Measurements from ENCODE around the gene MID1IP1. TPM values are rescaled to one million over a fixed set of nuclear protein-coding genes. Genes with fewer than 3 reads are reported as not detected.

The MID1IP1 gene
- total and polyA plus RNA-seq, 7 donors, result 11.0 to 129 (median 91.2) TPM

DNA sequence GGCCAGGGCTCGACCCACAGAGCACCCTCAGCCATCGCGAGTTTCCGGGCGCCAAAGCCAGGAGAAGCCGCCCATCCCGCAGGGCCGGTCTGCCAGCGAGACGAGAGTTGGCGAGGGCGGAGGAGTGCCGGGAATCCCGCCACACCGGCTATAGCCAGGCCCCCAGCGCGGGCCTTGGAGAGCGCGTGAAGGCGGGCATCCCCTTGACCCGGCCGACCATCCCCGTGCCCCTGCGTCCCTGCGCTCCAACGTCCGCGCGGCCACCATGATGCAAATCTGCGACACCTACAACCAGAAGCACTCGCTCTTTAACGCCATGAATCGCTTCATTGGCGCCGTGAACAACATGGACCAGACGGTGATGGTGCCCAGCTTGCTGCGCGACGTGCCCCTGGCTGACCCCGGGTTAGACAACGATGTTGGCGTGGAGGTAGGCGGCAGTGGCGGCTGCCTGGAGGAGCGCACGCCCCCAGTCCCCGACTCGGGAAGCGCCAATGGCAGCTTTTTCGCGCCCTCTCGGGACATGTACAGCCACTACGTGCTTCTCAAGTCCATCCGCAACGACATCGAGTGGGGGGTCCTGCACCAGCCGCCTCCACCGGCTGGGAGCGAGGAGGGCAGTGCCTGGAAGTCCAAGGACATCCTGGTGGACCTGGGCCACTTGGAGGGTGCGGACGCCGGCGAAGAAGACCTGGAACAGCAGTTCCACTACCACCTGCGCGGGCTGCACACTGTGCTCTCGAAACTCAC, 3.6 kb downstream of the MID1IP1 start:
- peak overlapping the region; percentile 90 for H3K27ac ChIP-seq
- DNase-seq (peak; percentile 41 to 72), ATAC-seq (peak in 3 of 4 donors; percentile 4 to 16 (median 9))
- TF ChIP-seq, protein P1, sequence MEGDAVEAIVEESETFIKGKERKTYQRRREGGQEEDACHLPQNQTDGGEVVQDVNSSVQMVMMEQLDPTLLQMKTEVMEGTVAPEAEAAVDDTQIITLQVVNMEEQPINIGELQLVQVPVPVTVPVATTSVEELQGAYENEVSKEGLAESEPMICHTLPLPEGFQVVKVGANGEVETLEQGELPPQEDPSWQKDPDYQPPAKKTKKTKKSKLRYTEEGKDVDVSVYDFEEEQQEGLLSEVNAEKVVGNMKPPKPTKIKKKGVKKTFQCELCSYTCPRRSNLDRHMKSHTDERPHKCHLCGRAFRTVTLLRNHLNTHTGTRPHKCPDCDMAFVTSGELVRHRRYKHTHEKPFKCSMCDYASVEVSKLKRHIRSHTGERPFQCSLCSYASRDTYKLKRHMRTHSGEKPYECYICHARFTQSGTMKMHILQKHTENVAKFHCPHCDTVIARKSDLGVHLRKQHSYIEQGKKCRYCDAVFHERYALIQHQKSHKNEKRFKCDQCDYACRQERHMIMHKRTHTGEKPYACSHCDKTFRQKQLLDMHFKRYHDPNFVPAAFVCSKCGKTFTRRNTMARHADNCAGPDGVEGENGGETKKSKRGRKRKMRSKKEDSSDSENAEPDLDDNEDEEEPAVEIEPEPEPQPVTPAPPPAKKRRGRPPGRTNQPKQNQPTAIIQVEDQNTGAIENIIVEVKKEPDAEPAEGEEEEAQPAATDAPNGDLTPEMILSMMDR (IDR thresholded peaks at IDR 0.05), result no peak
- 0 to 38% (median 1%) methylated on average over 43 to 66 of the region's 66 CpGs for WGBS, 3 donors
- no peaks in the 10 kb centered on the region for H3K9me3 ChIP-seq
- no peaks in the 10 kb centered on the region for H3K27me3 ChIP-seq (ENCODE audit: insufficient read depth in 3 of 3, low read length in 2 of 3)
- no peaks in the 10 kb centered on the region for H3K36me3 ChIP-seq (ENCODE audit: insufficient read depth in 1 of 2, low read depth in 1 of 2)
- H3K4me3 ChIP-seq, result peak overlapping the region; percentile 69
- no peaks in the 10 kb centered on the region for H3K4me1 ChIP-seq
- intact Hi-C loops (cut with DNase I), result loop anchor here (5.0 to 10.0 kb wide), 4 partner anchors 47 to 182 kb away; no protein-coding TSS in a partner anchor

DNA sequence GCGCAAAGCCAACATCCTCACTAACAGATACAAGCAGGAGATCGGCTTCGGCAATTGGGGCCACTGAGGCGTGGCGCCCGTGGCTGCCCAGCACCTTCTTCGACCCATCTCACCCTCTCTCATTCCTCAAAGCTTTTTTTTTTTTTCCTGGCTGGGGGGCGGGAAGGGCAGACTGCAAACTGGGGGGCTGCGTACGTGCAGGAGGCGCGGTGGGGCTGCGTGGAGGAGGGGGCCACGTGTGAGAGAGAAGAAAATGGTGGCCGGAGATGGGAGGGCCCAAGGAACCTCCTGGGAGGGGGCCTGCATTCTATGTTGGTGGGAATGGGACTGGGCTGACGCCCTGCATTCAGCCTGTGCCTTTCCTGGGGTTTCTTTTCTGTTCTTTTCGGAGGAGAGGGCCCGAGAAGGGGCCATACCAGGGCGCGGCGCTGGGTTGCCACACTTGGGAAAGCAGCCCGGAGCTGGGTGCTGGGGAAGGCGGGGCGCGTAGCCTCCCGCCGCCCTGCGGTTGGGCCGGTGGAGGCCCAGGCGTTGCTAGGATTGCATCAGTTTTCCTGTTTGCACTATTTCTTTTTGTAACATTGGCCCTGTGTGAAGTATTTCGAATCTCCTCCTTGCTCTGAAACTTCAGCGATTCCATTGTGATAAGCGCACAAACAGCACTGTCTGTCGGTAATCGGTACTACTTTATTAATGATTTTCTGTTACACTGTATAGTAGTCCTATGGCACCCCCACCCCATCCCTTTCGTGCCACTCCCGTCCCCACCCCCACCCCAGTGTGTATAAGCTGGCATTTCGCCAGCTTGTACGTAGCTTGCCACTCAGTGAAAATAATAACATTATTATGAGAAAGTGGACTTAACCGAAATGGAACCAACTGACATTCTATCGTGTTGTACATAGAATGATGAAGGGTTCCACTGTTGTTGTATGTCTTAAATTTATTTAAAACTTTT, 4.5 kb downstream of the MID1IP1 start:
- DNase-seq (peak; percentile 67 to 87), ATAC-seq (peak; percentile 22 to 60 (median 44))
- intact Hi-C loops (cut with DNase I), result loop anchor here (5.0 to 10.0 kb wide), 3 partner anchors 47 to 139 kb away; no protein-coding TSS in a partner anchor
- no peaks in the 10 kb centered on the region for H3K27me3 ChIP-seq (ENCODE audit: insufficient read depth in 3 of 3, low read length in 2 of 3)
- H3K27ac ChIP-seq, result peak overlapping the region; percentile 90
- TF ChIP-seq, protein P1 (IDR thresholded peaks at IDR 0.05), result no peak
- H3K4me1 ChIP-seq, result no peaks in the 10 kb centered on the region
- no peaks in the 10 kb centered on the region for H3K36me3 ChIP-seq (ENCODE audit: insufficient read depth in 1 of 2, low read depth in 1 of 2)
- WGBS, 3 donors, result 1 to 26% (median 2%) methylated on average over 33 to 41 of the region's 41 CpGs
- H3K4me3 ChIP-seq, result peak overlapping the region; percentile 69
- H3K9me3 ChIP-seq, result no peaks in the 10 kb centered on the region

DNA sequence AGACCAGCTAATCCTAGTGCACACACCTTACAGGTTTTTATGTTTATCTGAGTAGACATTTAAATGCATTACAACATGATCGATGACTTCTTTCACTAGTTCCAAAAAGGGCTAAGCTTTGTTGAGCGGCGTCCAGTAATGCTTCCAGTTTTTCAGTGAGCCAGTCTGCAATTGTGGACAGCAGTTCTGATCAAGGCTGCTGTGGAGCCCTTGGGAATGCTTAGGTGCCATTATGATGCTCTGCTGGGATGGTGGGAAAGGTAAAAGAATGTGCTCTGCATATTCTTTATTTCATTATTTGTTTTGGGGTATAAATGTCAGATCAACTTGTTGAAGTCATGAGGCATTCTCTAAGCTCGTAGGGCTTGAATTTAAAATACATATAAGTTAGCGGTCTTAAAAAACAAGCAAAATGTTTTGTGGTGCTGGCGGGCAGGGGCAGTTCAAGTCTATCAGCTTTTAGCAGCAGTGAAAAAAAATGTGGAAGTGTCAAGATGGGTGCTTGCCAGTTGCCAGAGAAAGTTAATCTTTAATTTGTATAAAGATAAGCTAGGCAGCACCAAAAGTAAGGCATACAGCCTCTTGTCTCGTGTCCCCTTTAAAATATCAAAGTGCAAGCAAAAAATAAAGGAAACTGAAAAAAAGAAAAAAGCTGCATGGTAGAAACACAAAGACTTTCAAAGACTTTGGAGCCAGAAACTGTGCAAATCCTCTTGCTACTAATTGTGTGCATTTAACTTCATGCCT, 5.8 kb downstream of the MID1IP1 start:
- TF ChIP-seq, protein P1 (IDR thresholded peaks at IDR 0.05), result no peak
- DNase-seq (no peak), ATAC-seq (no peak)
- Histone ChIP-seq H3K4me1 (no peaks in the 10 kb centered on the region), H3K36me3 (ENCODE audit: insufficient read depth in 1 of 2, low read depth in 1 of 2) (no peaks in the 10 kb centered on the region), H3K4me3 (peak overlapping the region; percentile 69), H3K27ac (peak overlapping the region; percentile 90), H3K27me3 (ENCODE audit: insufficient read depth in 3 of 3, low read length in 2 of 3) (no peaks in the 10 kb centered on the region), H3K9me3 (no peaks in the 10 kb centered on the region)
- WGBS, 3 donors, result 40 to 47% (median 43%) methylated on average over 7 of the region's 7 CpGs
- intact Hi-C loops (cut with DNase I), result loop anchor here (5.0 to 10.0 kb wide), 3 partner anchors 45 to 138 kb away; no protein-coding TSS in a partner anchor

DNA sequence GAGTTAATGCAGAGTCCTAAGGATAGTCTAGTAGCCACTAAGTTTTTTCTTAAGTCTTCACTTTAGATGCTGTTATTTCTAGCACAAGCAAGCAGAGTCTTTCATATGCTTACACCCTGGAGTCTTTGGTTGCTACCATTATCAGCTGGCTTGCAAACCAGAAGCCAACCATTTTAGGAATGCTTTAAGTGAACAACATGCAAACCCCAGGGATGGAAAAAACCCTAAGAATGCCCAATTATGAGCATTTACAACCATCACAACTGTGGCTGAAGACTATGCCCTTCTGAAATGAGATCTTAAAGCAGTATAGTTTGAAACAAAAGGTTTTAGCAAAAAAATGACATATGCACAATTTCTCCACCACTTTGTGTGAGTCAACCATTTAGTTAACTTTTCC, 6.6 kb downstream of the MID1IP1 start:
- intact Hi-C loops (cut with DNase I), result loop anchor here (5.0 to 10.0 kb wide), 3 partner anchors 44 to 137 kb away; no protein-coding TSS in a partner anchor
- TF ChIP-seq, protein P1 (IDR thresholded peaks at IDR 0.05), result no peak
- no peak for ATAC-seq
- no peak for DNase-seq
- no peaks in the 10 kb centered on the region for H3K9me3 ChIP-seq
- H3K27me3 ChIP-seq (ENCODE audit: insufficient read depth in 3 of 3, low read length in 2 of 3), result no peaks in the 10 kb centered on the region
- no peak overlapping the region for H3K4me3 ChIP-seq
- H3K27ac ChIP-seq, result peak overlapping the region; percentile 7
- no peaks in the 10 kb centered on the region for H3K4me1 ChIP-seq
- H3K36me3 ChIP-seq (ENCODE audit: insufficient read depth in 1 of 2, low read depth in 1 of 2), result no peaks in the 10 kb centered on the region
